HG03439 (cell line): ENCODE data around the gene ARHGEF4.
"Not testable (repeated sequence)": the region's sequence is repeated elsewhere in the genome, so short reads cannot be mapped to it uniquely, and the experiment has no call there.

Source experiments
- ATAC-seq: cut with Tn5 transposase; IDR thresholded peaks from one replicate; pipeline ENCODE4 v1.9.1; 2021; ENCODE audit warnings: mild to moderate bottlenecking, moderate library complexity; ENCODE audit not compliant: unreplicated experiment

Gene ARHGEF4

DNA sequence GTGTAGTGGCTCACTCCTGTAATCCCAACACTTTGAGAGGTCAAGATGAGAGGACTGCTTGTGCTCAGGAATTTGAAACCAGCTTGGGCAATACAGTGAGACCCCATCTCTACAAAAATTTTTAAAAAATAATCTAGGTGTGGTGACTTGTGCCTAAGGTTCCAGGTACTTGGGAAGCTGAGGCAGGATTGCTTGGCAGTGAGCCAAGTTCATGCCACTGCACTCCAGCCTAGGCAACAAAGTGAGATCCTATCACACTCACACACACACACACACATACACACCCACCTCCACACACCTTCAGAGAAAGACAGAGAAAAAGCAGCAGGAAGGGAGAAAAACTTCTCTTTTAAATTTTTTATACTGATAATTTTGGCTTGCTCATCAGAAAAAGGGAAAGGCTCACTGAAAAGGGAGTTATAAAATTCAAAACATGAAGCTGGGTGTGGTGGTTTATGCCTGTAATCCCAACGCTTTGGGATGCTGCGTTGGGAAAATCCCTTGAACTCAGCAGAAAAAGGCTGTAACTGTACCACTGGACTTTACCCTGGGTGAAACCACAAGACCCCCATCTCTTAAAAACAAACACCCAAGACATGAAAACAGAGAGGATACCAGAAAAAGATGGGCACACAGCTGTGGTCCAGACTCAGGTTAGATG, 230.9 kb downstream of the ARHGEF4 start:
- no peak for ATAC-seq

GRCh38 chr2:131068172-131068571, 231.5 kb downstream of the ARHGEF4 start:
- not testable (repeated sequence) for ATAC-seq

DNA sequence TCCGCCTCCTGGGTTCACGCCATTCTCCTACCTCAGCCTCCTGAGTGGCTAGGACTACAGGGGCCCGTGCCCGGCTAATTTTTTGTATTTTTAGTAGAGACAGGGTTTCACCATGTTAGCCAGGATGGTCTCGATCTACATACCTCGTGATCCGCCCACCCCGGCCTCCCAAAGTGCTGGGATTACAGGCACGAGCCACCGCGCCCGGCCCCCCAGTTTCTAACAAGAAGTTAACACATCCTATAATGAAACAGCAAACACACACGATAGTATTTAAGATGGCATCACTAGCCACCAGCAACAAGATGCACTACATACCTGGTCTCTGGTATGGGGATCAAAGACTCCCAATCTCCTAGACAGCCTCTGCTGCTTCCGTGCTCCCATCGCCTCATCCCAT, 238.9 kb downstream of the ARHGEF4 start:
- not testable (repeated sequence) for ATAC-seq

GRCh38 chr2:131076707-131077106, 240.0 kb downstream of the ARHGEF4 start:
- ATAC-seq = no peak

GRCh38 chr2:131077182-131077846, 240.6 kb downstream of the ARHGEF4 start:
- no peak for ATAC-seq

- ATAC-seq = no peak
These were observed 241.3 kb downstream of the ARHGEF4 start for GRCh38 chr2:131077966-131078365.

GRCh38 chr2:131079931-131080330, 243.2 kb downstream of the ARHGEF4 start:
- not testable (repeated sequence) for ATAC-seq

DNA sequence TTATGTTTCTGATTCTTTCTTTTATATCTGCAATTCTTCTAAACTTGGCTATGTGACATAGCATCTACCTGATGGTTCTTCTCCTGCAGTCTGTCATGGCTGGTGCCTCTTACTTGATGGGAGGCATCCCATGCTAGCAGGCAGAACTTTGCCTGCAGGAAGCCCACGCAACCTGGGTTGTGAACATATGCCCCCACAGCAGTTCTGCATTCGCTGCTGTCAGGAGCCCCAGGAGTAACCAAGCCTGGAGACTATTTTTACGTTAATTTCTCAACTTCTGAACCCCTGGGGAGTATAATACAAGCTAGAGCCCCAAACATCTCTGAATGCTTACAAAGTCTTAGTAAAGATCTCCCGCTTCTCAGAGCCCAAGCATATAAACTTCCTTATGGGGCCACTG, 244.5 kb downstream of the ARHGEF4 start:
- no peak for ATAC-seq

GRCh38 chr2:131085646-131086045, 248.9 kb downstream of the ARHGEF4 start:
- no peak for ATAC-seq

- ATAC-seq = no peak
These were observed 255.8 kb downstream of the ARHGEF4 start for GRCh38 chr2:131092458-131093005.

- ATAC-seq = peak; percentile 80
These were observed 256.4 kb downstream of the ARHGEF4 start, which contains the start of gene FAM168B for GRCh38 chr2:131093006-131093695. TSS of gene FAM168B (minus strand) at chr2:131093460. CDS start at chr2:131082646, 10,814 bp downstream.

GRCh38 chr2:131093696-131094462, 257.2 kb downstream of the ARHGEF4 start:
- peak; percentile 73 for ATAC-seq

- ATAC-seq = no peak
These were observed 258.0 kb downstream of the ARHGEF4 start for GRCh38 chr2:131094463-131095281.
